Ishikawa (cell line): ENCODE measurements around the gene ZNF680.

Experiments used
- CEBPB ChIP-seq: IDR thresholded peaks from 2 replicates; pipeline ENCODE4 v1.6.1; 2012
- CREB1 ChIP-seq: IDR thresholded peaks from 2 replicates; pipeline ENCODE4 v1.6.1; 2012; ENCODE audit warnings: low read depth
- EGR1 ChIP-seq: IDR thresholded peaks from 2 replicates; pipeline ENCODE4 v1.6.1; 2012
- EP300 ChIP-seq: IDR thresholded peaks from 2 replicates; pipeline ENCODE4 v1.6.1; 2012; ENCODE audit warnings: borderline replicate concordance
- FOXM1 ChIP-seq: IDR thresholded peaks from 2 replicates; pipeline ENCODE4 v1.6.1; 2012; ENCODE audit warnings: low read depth, borderline replicate concordance
- NFIC ChIP-seq: IDR thresholded peaks from 2 replicates; pipeline ENCODE4 v1.6.1; 2012
- RAD21 ChIP-seq: IDR thresholded peaks from 2 replicates; pipeline ENCODE4 v1.6.1; 2012; ENCODE audit warnings: low read depth
- TAF1 ChIP-seq: IDR thresholded peaks from 2 replicates; pipeline ENCODE4 v1.6.1; 2012; ENCODE audit warnings: low read depth, mild to moderate bottlenecking
- TCF12 ChIP-seq: IDR thresholded peaks from 2 replicates; pipeline ENCODE4 v1.6.1; 2012; ENCODE audit warnings: low read depth
- TEAD4 ChIP-seq: IDR thresholded peaks from 2 replicates; pipeline ENCODE4 v1.6.1; 2012
- YY1 ChIP-seq: IDR thresholded peaks from 2 replicates; pipeline ENCODE4 v1.6.1; 2012; ENCODE audit warnings: low read depth
- ZBTB7A ChIP-seq: IDR thresholded peaks from 2 replicates; pipeline ENCODE4 v1.6.1; 2012; ENCODE audit warnings: low read depth
- TF ChIP-seq, protein P1 (sequence below): IDR thresholded peaks from 2 replicates; pipeline ENCODE4 v1.6.1; 2012
- TF ChIP-seq, protein P2 (sequence below): IDR thresholded peaks from 2 replicates; pipeline ENCODE4 v1.6.1; 2012
- TF ChIP-seq, protein P3 (sequence below): IDR thresholded peaks from 2 replicates; pipeline ENCODE4 v1.6.1; 2012; ENCODE audit warnings: low read depth, mild to moderate bottlenecking

The ZNF680 gene

DNA sequence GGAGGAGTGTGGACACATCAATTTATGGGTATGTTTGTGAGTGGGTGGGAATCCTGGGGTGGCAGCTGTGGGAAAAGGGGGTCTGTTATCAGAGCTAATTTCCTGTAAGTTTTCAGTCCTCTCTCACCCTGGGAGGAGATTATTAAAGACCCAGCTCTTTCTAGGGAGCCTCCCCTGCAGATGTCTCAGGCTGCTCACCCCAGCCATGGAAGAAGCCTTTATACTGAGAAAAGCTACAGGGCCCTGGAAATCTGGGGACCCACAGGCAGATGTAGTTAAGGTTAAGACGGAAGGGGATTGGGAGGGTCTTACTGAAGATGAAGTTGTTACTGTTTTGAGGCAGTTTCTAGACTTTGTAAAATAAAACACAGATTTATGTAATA lies 4.6 kb downstream of the ZNF680 start:
- TF ChIP-seq TCF12 (no peak), EP300 (no peak), RAD21 (no peak), TAF1 (no peak), ZBTB7A (no peak), CREB1 (no peak), YY1 (no peak)
- TF ChIP-seq, protein P1, sequence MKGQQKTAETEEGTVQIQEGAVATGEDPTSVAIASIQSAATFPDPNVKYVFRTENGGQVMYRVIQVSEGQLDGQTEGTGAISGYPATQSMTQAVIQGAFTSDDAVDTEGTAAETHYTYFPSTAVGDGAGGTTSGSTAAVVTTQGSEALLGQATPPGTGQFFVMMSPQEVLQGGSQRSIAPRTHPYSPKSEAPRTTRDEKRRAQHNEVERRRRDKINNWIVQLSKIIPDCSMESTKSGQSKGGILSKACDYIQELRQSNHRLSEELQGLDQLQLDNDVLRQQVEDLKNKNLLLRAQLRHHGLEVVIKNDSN = no peak
- TF ChIP-seq, protein P2, sequence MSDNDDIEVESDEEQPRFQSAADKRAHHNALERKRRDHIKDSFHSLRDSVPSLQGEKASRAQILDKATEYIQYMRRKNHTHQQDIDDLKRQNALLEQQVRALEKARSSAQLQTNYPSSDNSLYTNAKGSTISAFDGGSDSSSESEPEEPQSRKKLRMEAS = no peak
- TF ChIP-seq, protein P3, sequence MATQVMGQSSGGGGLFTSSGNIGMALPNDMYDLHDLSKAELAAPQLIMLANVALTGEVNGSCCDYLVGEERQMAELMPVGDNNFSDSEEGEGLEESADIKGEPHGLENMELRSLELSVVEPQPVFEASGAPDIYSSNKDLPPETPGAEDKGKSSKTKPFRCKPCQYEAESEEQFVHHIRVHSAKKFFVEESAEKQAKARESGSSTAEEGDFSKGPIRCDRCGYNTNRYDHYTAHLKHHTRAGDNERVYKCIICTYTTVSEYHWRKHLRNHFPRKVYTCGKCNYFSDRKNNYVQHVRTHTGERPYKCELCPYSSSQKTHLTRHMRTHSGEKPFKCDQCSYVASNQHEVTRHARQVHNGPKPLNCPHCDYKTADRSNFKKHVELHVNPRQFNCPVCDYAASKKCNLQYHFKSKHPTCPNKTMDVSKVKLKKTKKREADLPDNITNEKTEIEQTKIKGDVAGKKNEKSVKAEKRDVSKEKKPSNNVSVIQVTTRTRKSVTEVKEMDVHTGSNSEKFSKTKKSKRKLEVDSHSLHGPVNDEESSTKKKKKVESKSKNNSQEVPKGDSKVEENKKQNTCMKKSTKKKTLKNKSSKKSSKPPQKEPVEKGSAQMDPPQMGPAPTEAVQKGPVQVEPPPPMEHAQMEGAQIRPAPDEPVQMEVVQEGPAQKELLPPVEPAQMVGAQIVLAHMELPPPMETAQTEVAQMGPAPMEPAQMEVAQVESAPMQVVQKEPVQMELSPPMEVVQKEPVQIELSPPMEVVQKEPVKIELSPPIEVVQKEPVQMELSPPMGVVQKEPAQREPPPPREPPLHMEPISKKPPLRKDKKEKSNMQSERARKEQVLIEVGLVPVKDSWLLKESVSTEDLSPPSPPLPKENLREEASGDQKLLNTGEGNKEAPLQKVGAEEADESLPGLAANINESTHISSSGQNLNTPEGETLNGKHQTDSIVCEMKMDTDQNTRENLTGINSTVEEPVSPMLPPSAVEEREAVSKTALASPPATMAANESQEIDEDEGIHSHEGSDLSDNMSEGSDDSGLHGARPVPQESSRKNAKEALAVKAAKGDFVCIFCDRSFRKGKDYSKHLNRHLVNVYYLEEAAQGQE = no peak

DNA sequence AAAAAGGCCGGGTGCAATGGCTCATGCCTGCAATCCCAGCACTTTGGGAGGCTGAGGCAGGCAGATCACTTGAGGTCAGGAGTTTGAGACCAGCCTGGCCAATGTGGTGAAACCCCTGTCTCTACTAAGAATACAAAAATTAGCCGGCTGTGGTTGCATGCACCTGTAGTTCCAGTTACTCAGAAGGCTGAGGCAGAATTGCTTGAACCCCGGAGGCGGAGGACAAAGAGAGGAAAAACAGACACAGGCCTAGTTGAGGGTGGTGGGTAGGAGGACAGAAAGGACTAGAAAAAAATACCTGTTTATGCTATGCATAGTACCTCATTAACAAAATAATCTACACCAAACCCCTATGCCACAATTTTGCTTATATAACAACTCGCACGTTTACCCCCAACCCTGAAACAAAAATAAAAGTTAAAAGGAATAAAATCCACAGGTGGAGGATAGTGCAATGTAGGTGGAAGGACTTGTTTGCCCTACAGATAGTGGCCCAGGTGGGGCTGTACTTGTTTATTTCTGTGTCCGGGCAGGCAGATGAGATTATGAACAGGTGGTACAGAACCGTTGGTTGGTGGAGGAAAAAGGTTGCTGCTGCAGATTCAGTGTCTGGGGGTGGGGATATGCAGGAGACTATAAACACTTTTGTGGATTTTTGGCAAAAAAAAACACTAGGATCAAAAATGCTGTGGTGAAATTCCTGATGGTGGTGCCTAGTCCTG lies 5.1 kb downstream of the ZNF680 start:
- TF ChIP-seq, protein P2 = no peak
- TF ChIP-seq NFIC = no peak
- no peak for TF ChIP-seq EP300
- TF ChIP-seq TAF1 = no peak
- no peak for TF ChIP-seq TEAD4
- TF ChIP-seq FOXM1 = no peak
- TF ChIP-seq, protein P1 = no peak
- no peak for TF ChIP-seq EGR1
- TF ChIP-seq CEBPB = no peak
- no peak for TF ChIP-seq RAD21
- TF ChIP-seq CREB1 = no peak
- no peak for TF ChIP-seq YY1
- no peak for TF ChIP-seq TCF12
- TF ChIP-seq ZBTB7A = no peak

DNA sequence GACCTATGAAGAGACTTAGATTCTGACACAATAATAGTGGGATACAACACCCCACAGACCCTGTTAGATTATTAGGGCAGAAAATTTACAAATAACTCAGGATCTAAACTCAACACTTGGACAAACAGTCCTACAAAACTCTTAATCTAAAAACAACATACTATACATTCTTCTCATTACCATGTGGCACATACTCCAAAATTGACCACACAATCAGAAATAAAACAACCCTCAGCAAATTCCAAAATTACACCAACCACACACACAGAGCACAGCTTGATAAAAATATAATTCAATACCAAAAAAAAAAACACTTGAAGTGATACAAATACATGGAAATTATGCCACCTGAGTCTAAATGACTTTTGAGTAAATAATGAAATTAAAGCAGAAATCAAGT lies 7.8 kb downstream of the ZNF680 start:
- no peak for TF ChIP-seq FOXM1
- TF ChIP-seq CREB1 = no peak
- TF ChIP-seq, protein P2 = no peak
- no peak for TF ChIP-seq NFIC
- TF ChIP-seq, protein P3 = no peak
- no peak for TF ChIP-seq YY1
- no peak for TF ChIP-seq TAF1
- no peak for TF ChIP-seq EP300
- no peak for TF ChIP-seq EGR1
- TF ChIP-seq, protein P1 = no peak
- no peak for TF ChIP-seq ZBTB7A
- TF ChIP-seq CEBPB = no peak
- TF ChIP-seq TEAD4 = no peak
- no peak for TF ChIP-seq RAD21
- no peak for TF ChIP-seq TCF12

DNA sequence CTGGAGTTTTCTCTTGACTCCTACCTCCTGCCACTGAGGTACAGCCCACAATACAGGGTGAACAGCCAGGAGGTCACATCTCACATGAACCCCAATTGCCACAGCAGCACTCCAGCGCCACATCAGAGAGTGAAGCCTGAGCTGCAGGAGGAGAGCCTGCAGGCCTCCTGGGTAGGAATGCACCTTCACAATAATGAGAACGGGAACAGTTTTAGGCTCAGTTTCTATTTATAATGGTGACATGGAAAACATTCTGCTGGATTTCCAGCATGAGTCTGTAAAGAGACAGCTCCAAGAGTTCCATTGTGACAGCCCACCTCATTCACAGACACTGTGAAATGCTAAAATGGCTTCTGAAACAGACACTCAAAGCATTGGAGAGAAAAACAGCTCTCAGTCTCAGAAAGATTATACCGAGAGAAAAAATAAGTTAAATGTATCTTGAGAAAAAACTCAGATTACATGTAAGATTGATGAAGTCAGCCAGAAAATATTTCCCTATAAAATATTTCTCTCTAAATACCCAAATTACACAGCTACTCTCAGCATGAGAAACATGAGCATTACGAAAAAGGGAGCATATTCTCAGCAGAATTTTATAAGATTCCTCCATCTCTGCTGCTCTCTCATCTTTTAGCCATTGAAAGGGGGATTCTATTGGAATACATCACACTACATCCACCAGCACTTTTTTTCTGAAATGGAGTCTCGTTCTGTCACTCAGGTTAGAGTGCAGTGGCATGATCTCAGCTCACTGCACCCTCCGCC lies 11.3 kb downstream of the ZNF680 start:
- TF ChIP-seq, protein P3 = no peak
- TF ChIP-seq ZBTB7A (no peak), YY1 (no peak), TCF12 (no peak), NFIC (no peak), CREB1 (no peak), EP300 (no peak), CEBPB (no peak)
- TF ChIP-seq, protein P2 = no peak
